AG08395 (cell line): ENCODE measurements around the gene PIEZO2.

Experiments
- DNase-seq: peaks from one replicate; pipeline ENCODE4 v3.0.0; 2012; ENCODE audit warnings: mixed read lengths, low spot score

PIEZO2 gene

GRCh38 chr18:10739152-10739551 lies 410.2 kb downstream of the PIEZO2 start:
- no peak for DNase-seq

- no peak for DNase-seq
These were observed 412.4 kb downstream of the PIEZO2 start for GRCh38 chr18:10736984-10737383.

GRCh38 chr18:10732990-10733389 lies 416.4 kb downstream of the PIEZO2 start:
- DNase-seq: no peak

- DNase-seq: no peak
These were observed 421.9 kb downstream of the PIEZO2 start for GRCh38 chr18:10727477-10727876.

GRCh38 chr18:10726198-10727068 lies 422.9 kb downstream of the PIEZO2 start:
- no peak for DNase-seq

- DNase-seq: no peak
These were observed 424.7 kb downstream of the PIEZO2 start for GRCh38 chr18:10724666-10725065.

GRCh38 chr18:10723496-10723895 lies 425.9 kb downstream of the PIEZO2 start:
- DNase-seq: no peak

- no peak for DNase-seq
These were observed 430.6 kb downstream of the PIEZO2 start for GRCh38 chr18:10718809-10719208.

GRCh38 chr18:10715791-10716190 lies 433.6 kb downstream of the PIEZO2 start:
- DNase-seq: peak; percentile 39

GRCh38 chr18:10713409-10713808 lies 436.0 kb downstream of the PIEZO2 start:
- DNase-seq: no peak

- DNase-seq: no peak
These were observed 442.1 kb downstream of the PIEZO2 start for GRCh38 chr18:10707294-10707693.

- no peak for DNase-seq
These were observed 443.6 kb downstream of the PIEZO2 start for GRCh38 chr18:10705786-10706185.

GRCh38 chr18:10705291-10705690 lies 444.1 kb downstream of the PIEZO2 start:
- no peak for DNase-seq

- no peak for DNase-seq
These were observed 447.2 kb downstream of the PIEZO2 start for GRCh38 chr18:10702206-10702605.

- DNase-seq: no peak
These were observed 459.0 kb downstream of the PIEZO2 start for GRCh38 chr18:10690366-10690765.

GRCh38 chr18:10690035-10690329 lies 459.4 kb downstream of the PIEZO2 start:
- DNase-seq: no peak

- DNase-seq: peak; percentile 43
These were observed 459.9 kb downstream of the PIEZO2 start for GRCh38 chr18:10689236-10690034.

- no peak for DNase-seq
These were observed 460.6 kb downstream of the PIEZO2 start for GRCh38 chr18:10688766-10689165.

GRCh38 chr18:10687161-10687925 lies 462.0 kb downstream of the PIEZO2 start:
- DNase-seq: no peak

GRCh38 chr18:10686308-10686707 lies 463.1 kb downstream of the PIEZO2 start:
- DNase-seq: no peak

- DNase-seq: no peak
These were observed 463.9 kb downstream of the PIEZO2 start for GRCh38 chr18:10685484-10685883.

GRCh38 chr18:10682368-10682714 lies 467.0 kb downstream of the PIEZO2 start:
- DNase-seq: no peak
